Activated naive CD4-positive, alpha-beta T cell treated with anti-CD3 and anti-CD28 coated beads, Interleukin-2, amount 10 ng/mL, durations not matched to agents 7 days and 5 days (primary cell): ENCODE measurements around the gene LRRC8C.

Experiments
- CTCF ChIA-PET: fragments of 350-600 bp; sonication (Branson Sonifier 250); formaldehyde crosslinking; loops from one replicate; lab custom pipeline; 2021; ENCODE audit warnings: antibody characterized with exemption; lab: Charles Lee
- DNase-seq: peaks from one replicate; pipeline ENCODE4 v3.0.0-alpha.2; 2020
- H3K27ac Mint-ChIP-seq: one replicate; pipeline ENCODE4 v1.8.0; 2021; ENCODE audit warnings: mild to moderate bottlenecking, moderate library complexity, mixed read lengths
- H3K27me3 Mint-ChIP-seq: one replicate; pipeline ENCODE4 v1.8.0; 2021; ENCODE audit warnings: mild to moderate bottlenecking, mixed read lengths
- H3K36me3 Mint-ChIP-seq: one replicate; pipeline ENCODE4 v1.8.0; 2021; ENCODE audit warnings: mixed read lengths
- H3K4me1 Mint-ChIP-seq: one replicate; pipeline ENCODE4 v1.8.0; 2021; ENCODE audit warnings: mixed read lengths
- H3K4me3 Mint-ChIP-seq: one replicate; pipeline ENCODE4 v1.8.0; 2021; ENCODE audit warnings: mild to moderate bottlenecking, moderate library complexity, mixed read lengths
- H3K9me3 Mint-ChIP-seq: one replicate; pipeline ENCODE4 v1.8.0; 2021; ENCODE audit warnings: mixed read lengths

Gene LRRC8C

DNA sequence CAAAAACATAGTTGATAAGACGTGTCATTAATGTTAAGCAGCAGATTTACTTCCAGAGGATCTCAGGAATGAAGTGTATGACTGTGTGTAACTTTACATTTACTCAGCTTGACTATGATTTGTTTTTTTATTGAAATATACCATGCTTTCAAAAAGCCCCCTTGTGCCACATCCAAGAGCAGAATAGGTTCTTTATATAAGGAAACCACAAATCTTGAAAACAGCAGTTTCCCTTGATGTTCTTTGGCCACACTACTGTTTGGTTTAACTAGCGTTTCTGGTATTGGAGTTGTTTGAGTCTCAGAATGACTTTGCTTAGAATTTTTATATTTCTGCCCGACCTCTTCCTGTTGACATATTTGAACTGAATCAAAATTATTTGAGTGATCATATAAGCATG lies 25.0 kb downstream of the LRRC8C start:
- peak; percentile 40 for DNase-seq
- Mint-ChIP-seq H3K9me3 (peaks cover 14% of the 10 kb centered on the region), H3K27me3 (no peaks in the 10 kb centered on the region), H3K4me3 (peak overlapping the region; percentile 6), H3K27ac (peak overlapping the region; percentile 93), H3K4me1 (peaks cover 90% of the 10 kb centered on the region), H3K36me3 (peaks cover 64% of the 10 kb centered on the region)
- CTCF ChIA-PET, result interaction anchor here (0.8 to 3.0 kb wide), 3 partner anchors 9 to 105 kb away, joined by 5 to 12 read pairs (median 9); partner anchors contain the start of gene LRRC8C

DNA sequence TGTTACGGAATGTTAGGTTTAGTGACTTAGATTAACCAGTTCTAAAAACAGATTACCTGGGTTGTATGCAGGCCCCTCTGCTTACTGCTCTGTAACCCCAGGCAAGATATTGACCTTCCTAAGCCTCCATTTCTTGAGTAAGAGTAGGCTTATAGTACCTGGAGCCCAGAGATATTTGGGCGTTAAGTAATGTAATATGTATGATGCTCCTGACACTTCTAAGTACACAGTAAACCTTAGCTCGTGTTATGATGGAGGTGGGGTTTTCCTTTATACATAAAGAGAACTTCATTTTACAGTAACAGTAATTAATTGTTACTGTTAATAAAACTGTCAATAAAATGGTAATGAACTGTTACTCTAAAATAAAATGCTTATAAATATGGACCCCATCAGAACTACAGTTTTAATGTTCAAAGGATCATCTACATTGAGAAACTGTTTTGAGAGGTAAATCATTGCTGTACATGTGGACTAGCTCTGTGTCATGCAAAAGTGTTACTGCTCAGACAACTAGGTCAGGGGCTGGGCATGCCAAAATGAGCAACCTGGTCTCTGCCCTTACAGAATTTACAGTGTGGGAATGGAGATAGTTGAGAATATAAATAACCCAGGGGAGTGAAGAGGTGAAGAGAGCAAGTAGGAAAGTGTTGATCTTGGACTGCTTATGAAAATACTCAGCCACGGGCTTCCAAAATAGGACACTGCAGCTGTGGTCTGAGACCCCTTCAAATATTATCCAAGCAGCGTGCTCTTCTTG lies 26.6 kb downstream of the LRRC8C start:
- Mint-ChIP-seq H3K4me3 (peak overlapping the region; percentile 8), H3K9me3 (peaks cover 26% of the 10 kb centered on the region), H3K27ac (peak overlapping the region; percentile 90), H3K36me3 (peaks cover 68% of the 10 kb centered on the region), H3K27me3 (no peaks in the 10 kb centered on the region), H3K4me1 (peaks cover 88% of the 10 kb centered on the region)
- no peak for DNase-seq
- CTCF ChIA-PET, result interaction anchor here (1.2 to 3.0 kb wide), 4 partner anchors 13 to 103 kb away, joined by 3 to 12 read pairs (median 6); partner anchors contain the start of gene LRRC8C

DNA sequence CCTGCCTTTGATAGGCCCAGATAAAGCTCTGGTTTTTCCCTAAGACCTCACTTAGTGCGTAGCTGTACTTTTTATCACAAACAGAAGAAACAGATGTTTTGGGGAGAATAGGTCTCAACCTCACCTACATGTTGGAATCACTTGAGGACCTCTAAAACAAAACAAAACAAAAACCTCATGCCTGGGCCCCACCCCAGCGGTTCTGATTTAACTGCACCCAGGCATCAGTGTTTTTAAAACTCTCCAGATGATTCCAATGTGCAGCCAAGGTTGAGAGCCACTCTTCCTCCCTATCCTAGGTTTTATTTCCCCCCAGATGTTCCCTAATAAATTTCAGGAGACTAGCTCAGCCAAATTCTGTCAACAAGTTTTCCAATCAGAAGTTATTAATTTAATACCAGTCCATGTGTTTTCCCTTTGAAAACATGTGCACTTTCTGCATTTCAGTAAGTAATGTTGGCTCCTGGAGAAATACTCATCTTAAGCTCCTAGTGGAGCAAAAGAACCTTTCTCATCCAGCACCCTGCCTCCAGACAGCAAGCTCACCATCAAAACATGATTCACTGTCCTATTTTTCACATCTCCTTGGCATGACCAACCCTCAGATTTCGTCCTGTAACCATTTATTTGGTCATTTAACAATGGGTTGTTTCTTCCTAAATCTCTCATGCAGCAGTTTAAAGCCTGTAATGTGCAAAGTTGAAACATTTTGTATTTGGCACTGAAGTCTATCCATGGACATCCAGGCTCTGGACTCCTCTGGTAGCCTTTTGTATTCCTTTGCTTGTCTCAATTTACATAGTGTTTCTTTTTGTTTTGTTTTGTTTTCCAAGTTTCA lies 27.5 kb downstream of the LRRC8C start:
- H3K27me3 Mint-ChIP-seq, result no peaks in the 10 kb centered on the region
- DNase-seq, result no peak
- CTCF ChIA-PET, result interaction anchor here (2.8 to 3.0 kb wide), 2 partner anchors 28 to 102 kb away, joined by 9 to 12 read pairs; partner anchors contain the start of gene LRRC8C
- H3K27ac Mint-ChIP-seq, result peak overlapping the region; percentile 90
- H3K36me3 Mint-ChIP-seq, result peaks cover 66% of the 10 kb centered on the region
- peaks cover 26% of the 10 kb centered on the region for H3K9me3 Mint-ChIP-seq
- peaks cover 86% of the 10 kb centered on the region for H3K4me1 Mint-ChIP-seq
- no peak overlapping the region for H3K4me3 Mint-ChIP-seq

DNA sequence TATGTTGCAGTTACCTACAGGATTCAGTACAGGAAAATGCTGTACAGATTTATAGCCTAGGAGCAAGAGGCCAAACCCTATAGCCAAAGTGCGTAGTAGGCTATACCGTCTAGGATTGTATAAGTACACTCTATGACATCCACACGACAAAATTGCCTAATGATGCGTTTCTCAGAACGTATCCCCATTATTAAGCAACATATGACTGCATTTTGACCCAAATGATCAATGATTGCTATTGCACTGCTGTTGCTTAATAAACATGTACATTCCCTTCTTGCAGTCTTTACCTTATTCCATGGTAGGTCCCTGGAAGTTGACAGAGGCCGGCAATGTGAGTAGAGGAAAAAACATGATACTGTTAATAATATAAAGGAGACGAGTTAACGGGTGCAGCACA lies 33.0 kb downstream of the LRRC8C start:
- Mint-ChIP-seq H3K27me3 (no peaks in the 10 kb centered on the region), H3K4me1 (peaks cover 72% of the 10 kb centered on the region), H3K9me3 (peaks cover 22% of the 10 kb centered on the region), H3K36me3 (peaks cover 70% of the 10 kb centered on the region), H3K4me3 (no peak overlapping the region), H3K27ac (no peak overlapping the region)
- no peak for DNase-seq
- CTCF ChIA-PET, result no interaction called here

DNA sequence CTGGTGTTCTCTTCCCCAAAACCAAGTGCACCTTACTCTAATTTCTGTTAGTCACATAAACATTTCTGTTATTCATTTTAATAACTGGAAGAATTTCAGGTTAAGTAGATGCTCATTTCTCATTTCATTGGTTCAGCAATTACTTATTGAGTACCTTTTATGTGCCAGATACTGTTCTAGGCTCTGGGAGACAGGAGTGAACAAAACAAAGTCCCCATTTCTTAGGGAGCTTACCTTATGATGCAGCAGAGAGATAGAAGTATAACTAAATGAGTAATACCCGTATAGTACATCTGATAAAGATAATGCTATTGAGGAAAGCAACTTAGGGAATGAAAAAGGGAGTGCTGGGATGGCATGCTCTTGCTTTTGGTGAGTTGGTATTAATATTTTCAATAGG lies 33.7 kb downstream of the LRRC8C start:
- peaks cover 22% of the 10 kb centered on the region for H3K9me3 Mint-ChIP-seq
- peaks cover 69% of the 10 kb centered on the region for H3K36me3 Mint-ChIP-seq
- CTCF ChIA-PET, result interaction anchor here (1.1 to 1.4 kb wide), 3 partner anchors 8 to 97 kb away, joined by 3 to 5 read pairs (median 4); no protein-coding TSS in a partner anchor
- H3K27ac Mint-ChIP-seq, result no peak overlapping the region
- DNase-seq, result no peak
- no peaks in the 10 kb centered on the region for H3K27me3 Mint-ChIP-seq
- peaks cover 72% of the 10 kb centered on the region for H3K4me1 Mint-ChIP-seq
- H3K4me3 Mint-ChIP-seq, result no peak overlapping the region

DNA sequence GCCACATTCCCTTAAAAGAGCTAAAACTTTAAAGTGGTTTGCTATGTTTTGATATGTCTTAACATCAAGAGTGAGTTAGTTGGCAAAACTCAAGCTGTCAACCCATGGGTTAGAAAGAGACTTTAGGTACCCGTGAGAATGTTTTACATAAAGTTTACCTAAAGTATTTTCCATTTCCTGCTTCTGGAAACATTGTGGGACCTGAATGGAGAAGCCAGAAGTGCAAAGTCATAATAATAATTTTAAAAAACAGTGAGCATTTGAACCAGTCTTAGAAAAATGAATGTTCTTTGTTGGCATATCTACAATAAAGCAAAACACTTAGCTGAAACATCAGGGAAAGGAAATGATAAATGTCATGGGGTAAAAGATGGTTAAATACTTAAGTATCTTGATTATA lies 34.8 kb downstream of the LRRC8C start:
- no peak overlapping the region for H3K4me3 Mint-ChIP-seq
- peaks cover 18% of the 10 kb centered on the region for H3K9me3 Mint-ChIP-seq
- no peaks in the 10 kb centered on the region for H3K27me3 Mint-ChIP-seq
- peaks cover 70% of the 10 kb centered on the region for H3K4me1 Mint-ChIP-seq
- no peak for DNase-seq
- peaks cover 67% of the 10 kb centered on the region for H3K36me3 Mint-ChIP-seq
- CTCF ChIA-PET, result interaction anchor here (1.1 to 1.4 kb wide), 3 partner anchors 9 to 96 kb away, joined by 3 to 5 read pairs (median 4); no protein-coding TSS in a partner anchor
- peak overlapping the region; percentile 47 for H3K27ac Mint-ChIP-seq

DNA sequence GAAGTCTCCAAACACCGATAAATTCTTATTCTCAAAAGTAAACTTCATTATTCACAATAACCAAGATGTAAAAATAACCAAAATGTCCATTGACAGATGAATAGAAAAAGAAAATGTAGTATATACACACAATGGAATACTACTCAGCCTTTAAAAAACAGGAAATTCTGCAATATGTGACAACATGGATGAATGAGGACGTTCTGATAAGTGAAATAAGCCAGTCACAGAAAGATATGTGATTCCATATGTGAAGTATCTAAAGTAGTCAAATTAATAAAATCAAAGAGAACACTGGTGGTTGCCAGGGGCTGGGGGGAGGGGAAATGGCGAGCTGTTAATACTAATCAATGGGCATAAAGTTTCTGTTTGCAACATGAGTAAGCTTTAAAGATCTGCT lies 36.0 kb downstream of the LRRC8C start:
- Mint-ChIP-seq H3K36me3 (peaks cover 69% of the 10 kb centered on the region), H3K4me1 (peaks cover 76% of the 10 kb centered on the region), H3K4me3 (no peak overlapping the region), H3K9me3 (peaks cover 9% of the 10 kb centered on the region), H3K27ac (no peak overlapping the region), H3K27me3 (no peaks in the 10 kb centered on the region)
- CTCF ChIA-PET, result no interaction called here
- DNase-seq, result no peak

DNA sequence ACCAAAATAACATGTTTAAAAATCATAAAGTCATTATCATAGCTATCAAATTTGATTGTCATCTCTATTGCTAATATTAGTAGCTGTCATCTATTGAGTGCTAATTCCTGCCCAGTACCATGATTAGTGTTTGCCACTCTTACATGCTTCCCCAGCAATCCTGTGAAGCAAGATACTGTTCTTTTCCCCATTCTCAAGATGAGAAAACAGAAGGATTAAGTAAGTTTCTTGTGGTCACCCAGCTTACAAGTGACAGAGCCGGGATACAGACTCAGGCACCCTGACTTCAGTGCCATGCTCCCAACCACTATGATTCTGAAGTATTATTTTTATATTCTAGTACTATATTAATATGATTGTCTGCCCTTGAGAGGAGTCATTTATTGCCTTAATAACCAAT lies 36.5 kb downstream of the LRRC8C start:
- Mint-ChIP-seq H3K27ac (no peak overlapping the region), H3K27me3 (no peaks in the 10 kb centered on the region), H3K9me3 (peaks cover 4% of the 10 kb centered on the region), H3K36me3 (peaks cover 68% of the 10 kb centered on the region), H3K4me3 (no peak overlapping the region), H3K4me1 (peaks cover 73% of the 10 kb centered on the region)
- DNase-seq, result no peak
- CTCF ChIA-PET, result no interaction called here

DNA sequence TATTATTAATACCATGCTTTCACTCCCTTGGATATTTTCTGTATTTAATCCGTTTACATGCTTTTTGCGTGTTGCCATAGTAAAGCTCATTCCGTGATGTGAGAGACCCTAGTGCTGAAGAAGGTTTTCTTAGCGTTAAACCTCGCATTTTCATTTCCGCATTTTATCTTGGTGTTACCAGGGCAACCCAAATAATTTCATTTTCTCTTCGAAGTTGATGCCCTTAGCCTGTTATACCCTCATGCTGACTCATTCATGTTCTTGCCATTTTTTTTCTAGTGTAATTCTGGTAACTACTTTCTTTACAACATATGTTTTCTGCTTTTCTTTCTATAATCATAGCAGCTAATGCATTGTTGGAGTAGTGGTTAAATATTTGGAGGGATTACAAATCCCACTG lies 37.2 kb downstream of the LRRC8C start:
- CTCF ChIA-PET, result interaction anchor here (0.7 to 1.6 kb wide), 4 partner anchors 13 to 151 kb away, joined by 3 to 4 read pairs (median 3); no protein-coding TSS in a partner anchor
- DNase-seq, result no peak
- Mint-ChIP-seq H3K27me3 (no peaks in the 10 kb centered on the region), H3K27ac (no peak overlapping the region), H3K4me1 (peaks cover 72% of the 10 kb centered on the region), H3K36me3 (peaks cover 67% of the 10 kb centered on the region), H3K4me3 (no peak overlapping the region), H3K9me3 (no peaks in the 10 kb centered on the region)

DNA sequence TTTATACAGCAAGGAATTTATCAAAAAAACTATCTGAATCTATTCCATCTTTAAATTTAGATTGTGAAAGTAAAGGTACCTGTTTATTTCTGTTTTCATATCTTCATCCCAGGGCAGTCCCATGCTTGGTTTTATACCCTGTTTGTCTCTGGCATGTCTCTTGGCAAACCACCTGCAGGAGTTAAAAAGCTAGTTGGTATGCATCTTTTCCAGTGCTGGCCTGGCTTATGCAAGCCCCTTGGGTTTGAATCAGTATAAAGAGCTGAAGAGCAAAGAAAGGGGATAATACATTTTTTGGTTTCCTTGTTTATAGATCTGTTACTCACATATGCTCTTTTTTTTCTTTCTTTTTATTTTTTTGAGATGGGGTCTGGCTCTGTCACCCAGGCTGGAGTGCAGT lies 37.8 kb downstream of the LRRC8C start:
- Mint-ChIP-seq H3K4me3 (no peak overlapping the region), H3K27ac (no peak overlapping the region), H3K27me3 (no peaks in the 10 kb centered on the region), H3K4me1 (peaks cover 77% of the 10 kb centered on the region), H3K9me3 (no peaks in the 10 kb centered on the region), H3K36me3 (peaks cover 71% of the 10 kb centered on the region)
- no peak for DNase-seq
- CTCF ChIA-PET, result interaction anchor here (0.7 to 1.6 kb wide), 4 partner anchors 12 to 151 kb away, joined by 3 to 4 read pairs (median 3); no protein-coding TSS in a partner anchor

DNA sequence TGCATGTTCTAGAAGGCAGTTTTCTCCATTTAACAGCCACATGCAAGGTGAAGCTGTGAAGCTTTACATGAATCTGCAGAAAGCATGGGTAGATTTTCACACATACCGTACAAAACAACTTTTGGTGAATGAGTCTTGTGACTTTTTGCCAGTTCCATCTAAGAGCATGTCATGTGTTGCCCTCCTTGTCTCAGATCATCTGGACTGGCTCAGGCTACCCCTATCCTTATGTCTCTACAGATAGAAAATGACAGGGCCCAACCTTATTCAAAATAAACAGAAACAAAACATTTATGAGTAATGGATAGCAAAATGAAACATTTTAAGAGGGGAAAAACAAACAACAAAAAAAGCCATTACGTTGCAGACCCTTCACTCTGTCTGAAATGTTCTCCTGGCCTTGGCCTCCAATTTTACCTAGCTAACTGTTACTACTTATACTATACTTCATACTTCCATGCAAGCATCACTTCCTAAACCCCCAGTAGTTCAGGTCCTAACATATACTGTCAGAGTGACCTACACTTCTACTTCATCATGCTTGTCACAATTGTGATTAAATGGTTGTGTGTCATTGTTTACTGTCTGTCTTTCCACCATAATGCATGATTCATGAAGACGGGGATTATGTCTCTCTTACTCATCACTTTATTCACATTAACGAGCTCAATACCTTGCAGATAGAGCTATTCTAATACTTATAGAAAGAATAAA lies 39.0 kb downstream of the LRRC8C start:
- H3K27me3 Mint-ChIP-seq, result no peaks in the 10 kb centered on the region
- H3K9me3 Mint-ChIP-seq, result no peaks in the 10 kb centered on the region
- CTCF ChIA-PET, result interaction anchor here (0.5 to 1.3 kb wide), 2 partner anchors 13 to 49 kb away, joined by 3 read pairs; no protein-coding TSS in a partner anchor
- DNase-seq, result no peak
- peaks cover 76% of the 10 kb centered on the region for H3K4me1 Mint-ChIP-seq
- H3K27ac Mint-ChIP-seq, result no peak overlapping the region
- H3K4me3 Mint-ChIP-seq, result no peak overlapping the region
- H3K36me3 Mint-ChIP-seq, result peaks cover 69% of the 10 kb centered on the region

DNA sequence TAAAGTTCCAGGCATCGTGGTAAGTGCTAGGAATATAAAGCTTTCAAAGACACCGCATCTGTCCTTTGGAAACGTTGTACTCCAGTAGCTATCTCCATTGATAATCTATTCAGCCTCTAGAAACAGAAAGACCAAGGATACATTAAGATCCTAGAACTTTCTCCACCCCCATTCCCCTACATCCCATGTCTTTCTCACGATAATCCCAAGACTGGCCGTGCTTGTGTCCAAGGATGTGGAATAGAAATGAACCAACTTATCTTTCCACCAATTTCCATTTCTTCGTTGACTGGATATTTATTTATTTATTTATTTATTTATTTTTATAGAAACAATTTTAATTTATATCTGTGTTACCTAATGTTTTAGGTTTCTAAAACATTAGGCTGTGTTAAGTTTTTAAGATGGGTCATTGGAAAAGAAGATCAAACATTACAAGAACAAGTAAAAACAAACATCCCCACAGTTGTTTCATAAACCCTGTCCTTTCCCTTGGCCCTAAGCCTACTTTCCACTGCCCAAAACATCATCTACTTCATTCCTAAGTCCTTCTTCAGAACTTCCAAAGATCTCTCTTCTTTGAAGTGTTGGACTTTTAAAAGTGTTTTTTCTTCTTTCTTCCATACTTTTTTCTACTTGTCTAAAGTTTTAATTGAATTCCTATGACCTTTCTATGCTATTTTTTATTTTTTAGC lies 39.7 kb downstream of the LRRC8C start:
- Mint-ChIP-seq H3K36me3 (peaks cover 65% of the 10 kb centered on the region), H3K27me3 (no peaks in the 10 kb centered on the region), H3K4me1 (peaks cover 74% of the 10 kb centered on the region), H3K4me3 (no peak overlapping the region), H3K27ac (no peak overlapping the region), H3K9me3 (no peaks in the 10 kb centered on the region)
- DNase-seq, result no peak
- CTCF ChIA-PET, result interaction anchor here (0.5 to 1.3 kb wide), 2 partner anchors 14 to 48 kb away, joined by 3 read pairs; no protein-coding TSS in a partner anchor

DNA sequence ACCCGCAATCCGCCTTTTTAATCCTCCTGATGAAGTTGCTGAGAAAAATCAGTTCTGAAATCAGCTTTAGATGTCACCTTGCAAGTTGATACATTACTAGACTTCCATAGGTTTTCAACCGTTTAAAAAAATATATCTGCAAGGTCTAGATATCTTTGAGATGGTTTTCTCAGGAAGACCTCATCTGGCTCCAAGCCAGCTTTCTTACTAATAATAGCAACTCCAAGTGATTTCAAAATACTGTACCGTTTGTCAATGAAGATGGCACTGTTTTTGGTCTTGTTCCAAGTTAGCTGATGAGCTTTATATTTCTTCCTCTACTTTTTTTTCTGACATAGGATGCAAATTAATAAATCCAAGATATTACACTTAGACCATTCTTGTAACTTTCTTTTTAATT lies 40.3 kb downstream of the LRRC8C start:
- CTCF ChIA-PET, result no interaction called here
- no peaks in the 10 kb centered on the region for H3K9me3 Mint-ChIP-seq
- H3K27ac Mint-ChIP-seq, result peak overlapping the region; percentile 11
- H3K4me3 Mint-ChIP-seq, result no peak overlapping the region
- DNase-seq, result no peak
- H3K4me1 Mint-ChIP-seq, result peaks cover 71% of the 10 kb centered on the region
- H3K36me3 Mint-ChIP-seq, result peaks cover 66% of the 10 kb centered on the region
- H3K27me3 Mint-ChIP-seq, result no peaks in the 10 kb centered on the region
